Inflammatory macrophage treated with lipopolysaccharide for 1 hour (primary cell): ENCODE data around the gene AOC2.
"Not testable (repeated sequence)": the region's sequence is repeated elsewhere in the genome, so short reads cannot be mapped to it uniquely, and the experiment has no call there.

ENCODE experiments used
- DNase-seq, 2 donors: peaks; one replicate each; pipeline ENCODE4 v3.0.0-alpha.2; 2020 to 2022

The AOC2 gene

GRCh38 chr17:42853968-42854790 is 9.8 kb downstream of the AOC2 start:
- no peak for DNase-seq

- peak; percentile 46 to 58 for DNase-seq
Observed at GRCh38 chr17:42855048-42855596, 10.7 kb downstream of the AOC2 start.

GRCh38 chr17:42856093-42856492 is 11.7 kb downstream of the AOC2 start:
- not testable (repeated sequence) for DNase-seq

GRCh38 chr17:42856516-42856915 is 12.1 kb downstream of the AOC2 start:
- DNase-seq: not testable (repeated sequence)

GRCh38 chr17:42857389-42857788 is 13.0 kb downstream of the AOC2 start:
- no peak for DNase-seq

GRCh38 chr17:42865638-42866094 is 21.3 kb downstream of the AOC2 start:
- DNase-seq: no peak

GRCh38 chr17:42866216-42866615 is 21.8 kb downstream of the AOC2 start:
- DNase-seq: no peak

GRCh38 chr17:42866631-42867575 is 22.5 kb downstream of the AOC2 start:
- no peak for DNase-seq

- not testable (repeated sequence) for DNase-seq
Observed at GRCh38 chr17:42867694-42868261, 23.4 kb downstream of the AOC2 start.

GRCh38 chr17:42868338-42868737 is 24.0 kb downstream of the AOC2 start:
- DNase-seq: no peak

- no peak for DNase-seq
Observed at GRCh38 chr17:42871647-42872046, 27.3 kb downstream of the AOC2 start.

GRCh38 chr17:42872251-42872965 is 28.0 kb downstream of the AOC2 start:
- DNase-seq: no peak

- no peak for DNase-seq
Observed at GRCh38 chr17:42873315-42873714, 28.9 kb downstream of the AOC2 start.

GRCh38 chr17:42873932-42874695 is 29.7 kb downstream of the AOC2 start:
- not testable (repeated sequence) for DNase-seq

- no peak for DNase-seq
Observed at GRCh38 chr17:42877037-42877436, 32.7 kb downstream of the AOC2 start.

GRCh38 chr17:42878123-42878880 is 33.9 kb downstream of the AOC2 start:
- no peak for DNase-seq

- no peak for DNase-seq
Observed at GRCh38 chr17:42878924-42879595, 34.7 kb downstream of the AOC2 start.

- no peak for DNase-seq
Observed at GRCh38 chr17:42879596-42879985, 35.2 kb downstream of the AOC2 start.

GRCh38 chr17:42880776-42881310 is 36.5 kb downstream of the AOC2 start:
- DNase-seq: no peak

- not testable (repeated sequence) for DNase-seq
Observed at GRCh38 chr17:42881706-42882105, 37.3 kb downstream of the AOC2 start.
